Neural progenitor cell (in vitro differentiated cells): ENCODE measurements around the gene CADM1.

ENCODE experiments used
- EZH2 ChIP-seq: fragments of 200-600 bp; sonication (generic); IDR thresholded peaks from 2 replicates; pipeline ENCODE4 v1.6.1; 2017; ENCODE audit warnings: antibody characterized with exemption, mild to moderate bottlenecking, moderate library complexity
- EZH2phosphoT487 ChIP-seq: fragments of 200-600 bp; sonication (generic); IDR thresholded peaks from 2 replicates; pipeline ENCODE4 v1.6.1; 2017; ENCODE audit warnings: antibody characterized with exemption
- TF ChIP-seq, protein P1 (sequence below): fragments of 200-600 bp; sonication (generic); IDR thresholded peaks from 2 replicates; pipeline ENCODE4 v1.5.1; 2017; ENCODE audit warnings: antibody characterized with exemption, mild to moderate bottlenecking

DNA sequence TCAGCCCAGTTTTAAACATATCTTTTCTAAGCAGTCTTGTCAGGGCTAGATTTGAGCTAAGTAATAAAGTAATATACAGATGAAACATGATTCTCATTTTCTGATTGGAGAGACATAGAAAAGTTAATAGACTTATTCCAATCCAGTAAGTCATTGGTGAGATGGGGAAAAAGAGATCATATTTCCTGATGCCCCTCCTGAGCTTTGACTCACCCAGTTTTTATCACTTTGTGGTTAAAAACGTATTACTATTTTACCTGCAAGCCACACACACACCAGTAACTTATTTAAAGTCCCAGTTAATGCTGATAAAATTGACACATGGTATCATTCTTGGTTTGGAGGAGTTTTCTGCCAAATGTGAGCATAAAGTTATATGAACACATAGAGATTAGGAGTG is 306.8 kb downstream of the CADM1 start:
- TF ChIP-seq EZH2 (no peak), EZH2phosphoT487 (no peak)
- TF ChIP-seq, protein P1, sequence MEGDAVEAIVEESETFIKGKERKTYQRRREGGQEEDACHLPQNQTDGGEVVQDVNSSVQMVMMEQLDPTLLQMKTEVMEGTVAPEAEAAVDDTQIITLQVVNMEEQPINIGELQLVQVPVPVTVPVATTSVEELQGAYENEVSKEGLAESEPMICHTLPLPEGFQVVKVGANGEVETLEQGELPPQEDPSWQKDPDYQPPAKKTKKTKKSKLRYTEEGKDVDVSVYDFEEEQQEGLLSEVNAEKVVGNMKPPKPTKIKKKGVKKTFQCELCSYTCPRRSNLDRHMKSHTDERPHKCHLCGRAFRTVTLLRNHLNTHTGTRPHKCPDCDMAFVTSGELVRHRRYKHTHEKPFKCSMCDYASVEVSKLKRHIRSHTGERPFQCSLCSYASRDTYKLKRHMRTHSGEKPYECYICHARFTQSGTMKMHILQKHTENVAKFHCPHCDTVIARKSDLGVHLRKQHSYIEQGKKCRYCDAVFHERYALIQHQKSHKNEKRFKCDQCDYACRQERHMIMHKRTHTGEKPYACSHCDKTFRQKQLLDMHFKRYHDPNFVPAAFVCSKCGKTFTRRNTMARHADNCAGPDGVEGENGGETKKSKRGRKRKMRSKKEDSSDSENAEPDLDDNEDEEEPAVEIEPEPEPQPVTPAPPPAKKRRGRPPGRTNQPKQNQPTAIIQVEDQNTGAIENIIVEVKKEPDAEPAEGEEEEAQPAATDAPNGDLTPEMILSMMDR, result no peak
